M059J (cell line): ENCODE measurements around the gene FOXD3. TPM values are rescaled to one million over a fixed set of nuclear protein-coding genes. Genes with fewer than 3 reads are reported as not detected.
A peak's percentile ranks its signal among the peaks of the same experiment; 100 is the strongest.

Experiments used
- DNase-seq: peaks from one replicate; pipeline ENCODE4 v3.0.0-alpha.2; 2012; ENCODE audit warnings: low read depth
- total RNA-seq: library from RNA; depleted of rRNA; stranded (reverse); fragments of >200 nt; shearing (Covaris generic); gene quantifications from 2 replicates; pipeline ENCODE4 v1.2.3, GENCODE V29; 2014; rRNA removed

The FOXD3 gene
- total RNA-seq, 1 experiment from 2014 or later: 0.20 TPM

- DNase-seq: no peak
Observed at GRCh38 chr1:63362073-63362472, 39.7 kb downstream of the FOXD3 start.

GRCh38 chr1:63362578-63362977, 40.2 kb downstream of the FOXD3 start:
- no peak for DNase-seq

GRCh38 chr1:63363014-63363413, 40.6 kb downstream of the FOXD3 start:
- DNase-seq: no peak

DNA sequence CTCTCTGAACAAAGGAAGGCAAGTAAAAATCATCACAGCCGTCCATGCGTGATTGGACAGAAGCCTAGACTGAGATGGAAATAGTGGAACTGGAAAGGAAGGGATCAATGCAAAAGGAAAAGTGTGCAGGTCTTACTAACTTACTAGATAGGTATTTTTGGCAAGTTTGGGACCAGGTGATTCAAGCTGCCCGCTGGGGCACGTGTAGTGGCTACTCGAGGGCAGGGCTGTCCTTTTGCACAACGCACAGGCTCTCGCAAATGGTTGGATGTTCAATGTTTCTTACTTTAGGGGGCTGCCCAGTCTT, 44.5 kb downstream of the FOXD3 start:
- DNase-seq: no peak

GRCh38 chr1:63367215-63368103, 45.1 kb downstream of the FOXD3 start, which contains the start of gene ALG6:
Gene ALG6, plus strand, starts transcription at chr1:63367627. Its CDS starts 3,351 bp downstream, at chr1:63370978.
- DNase-seq: peak; percentile 91

DNA sequence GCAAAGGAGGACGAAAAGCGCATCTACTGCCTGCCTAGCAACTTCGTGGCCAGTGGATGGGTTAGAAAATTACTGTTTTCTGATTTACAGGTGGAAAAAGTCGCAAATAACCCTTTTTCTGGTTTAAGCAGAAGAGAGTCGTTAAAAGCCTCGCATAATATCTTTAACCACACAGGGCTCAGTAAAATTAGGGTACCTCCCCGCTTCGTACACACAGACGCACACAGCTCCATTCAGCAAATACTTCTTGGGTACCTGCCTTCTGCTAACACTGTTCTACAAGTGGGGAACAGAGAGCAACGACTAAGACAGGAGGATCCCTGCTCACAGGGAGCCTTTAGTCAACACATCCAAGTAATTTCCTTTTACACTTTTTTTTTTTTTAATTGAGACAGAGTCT, 45.8 kb downstream of the FOXD3 start:
- DNase-seq: no peak

Other genes starting within 250 kb of the FOXD3 start
- gene ALG6, start 45.1 kb downstream of the FOXD3 start, total RNA-seq: 23.6 and 25.3 TPM in 2 replicates
- 63.0 and 69.4 TPM in 2 replicates for gene ITGB3BP, start 200.7 kb downstream of the FOXD3 start, total RNA-seq
- gene EFCAB7, start 201.0 kb downstream of the FOXD3 start, total RNA-seq: 5.1 and 6.9 TPM in 2 replicates